OCI-LY1 (cell line): ENCODE results near the gene TUBA4A.

Source experiments
- EZH2 ChIP-seq: fragments of 200-600 bp; sonication (generic), shearing (Covaris generic); IDR thresholded peaks from 2 replicates; pipeline ENCODE4 v1.8.0; 2017; ENCODE audit warnings: borderline replicate concordance, mixed run types, mild to moderate bottlenecking, antibody characterized with exemption, low read length, moderate library complexity, mixed read lengths
- TF ChIP-seq, protein P1 (sequence below): fragments of 200-600 bp; sonication (generic), shearing (Covaris generic); IDR thresholded peaks from 2 replicates; pipeline ENCODE4 v1.5.1; 2017; ENCODE audit warnings: mild to moderate bottlenecking, antibody characterized with exemption, low read length, moderate library complexity, mixed read lengths

DNA sequence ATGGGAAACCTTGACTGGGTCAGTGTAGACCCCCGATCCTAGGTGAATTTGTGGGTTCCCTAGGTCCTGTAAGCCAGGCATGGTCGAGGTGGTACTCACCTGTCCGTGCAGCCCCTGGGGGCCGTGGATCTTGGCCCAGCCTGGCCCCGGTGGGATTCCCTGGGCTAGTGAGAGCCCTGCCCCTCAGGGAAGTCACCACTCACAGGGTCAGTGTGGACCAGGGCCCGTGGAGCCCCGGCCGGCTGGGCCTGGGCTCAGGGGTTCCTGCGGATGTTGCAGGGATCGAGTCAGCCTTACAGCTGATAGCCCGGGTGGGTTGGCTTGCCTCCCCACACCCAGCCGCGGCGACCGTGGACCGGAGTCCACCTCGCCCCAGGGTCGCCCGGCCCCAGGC, 24.8 kb downstream of the TUBA4A start:
- TF ChIP-seq, protein P1, sequence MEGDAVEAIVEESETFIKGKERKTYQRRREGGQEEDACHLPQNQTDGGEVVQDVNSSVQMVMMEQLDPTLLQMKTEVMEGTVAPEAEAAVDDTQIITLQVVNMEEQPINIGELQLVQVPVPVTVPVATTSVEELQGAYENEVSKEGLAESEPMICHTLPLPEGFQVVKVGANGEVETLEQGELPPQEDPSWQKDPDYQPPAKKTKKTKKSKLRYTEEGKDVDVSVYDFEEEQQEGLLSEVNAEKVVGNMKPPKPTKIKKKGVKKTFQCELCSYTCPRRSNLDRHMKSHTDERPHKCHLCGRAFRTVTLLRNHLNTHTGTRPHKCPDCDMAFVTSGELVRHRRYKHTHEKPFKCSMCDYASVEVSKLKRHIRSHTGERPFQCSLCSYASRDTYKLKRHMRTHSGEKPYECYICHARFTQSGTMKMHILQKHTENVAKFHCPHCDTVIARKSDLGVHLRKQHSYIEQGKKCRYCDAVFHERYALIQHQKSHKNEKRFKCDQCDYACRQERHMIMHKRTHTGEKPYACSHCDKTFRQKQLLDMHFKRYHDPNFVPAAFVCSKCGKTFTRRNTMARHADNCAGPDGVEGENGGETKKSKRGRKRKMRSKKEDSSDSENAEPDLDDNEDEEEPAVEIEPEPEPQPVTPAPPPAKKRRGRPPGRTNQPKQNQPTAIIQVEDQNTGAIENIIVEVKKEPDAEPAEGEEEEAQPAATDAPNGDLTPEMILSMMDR, result no peak
- no peak for TF ChIP-seq EZH2
